ENCODE results near the gene IFI30. TPM values are rescaled to one million over a fixed set of nuclear protein-coding genes. Genes with fewer than 3 reads are reported as not detected.

The IFI30 gene
- total RNA-seq, 1 donor from 2014 or later: 4.3 TPM

DNA sequence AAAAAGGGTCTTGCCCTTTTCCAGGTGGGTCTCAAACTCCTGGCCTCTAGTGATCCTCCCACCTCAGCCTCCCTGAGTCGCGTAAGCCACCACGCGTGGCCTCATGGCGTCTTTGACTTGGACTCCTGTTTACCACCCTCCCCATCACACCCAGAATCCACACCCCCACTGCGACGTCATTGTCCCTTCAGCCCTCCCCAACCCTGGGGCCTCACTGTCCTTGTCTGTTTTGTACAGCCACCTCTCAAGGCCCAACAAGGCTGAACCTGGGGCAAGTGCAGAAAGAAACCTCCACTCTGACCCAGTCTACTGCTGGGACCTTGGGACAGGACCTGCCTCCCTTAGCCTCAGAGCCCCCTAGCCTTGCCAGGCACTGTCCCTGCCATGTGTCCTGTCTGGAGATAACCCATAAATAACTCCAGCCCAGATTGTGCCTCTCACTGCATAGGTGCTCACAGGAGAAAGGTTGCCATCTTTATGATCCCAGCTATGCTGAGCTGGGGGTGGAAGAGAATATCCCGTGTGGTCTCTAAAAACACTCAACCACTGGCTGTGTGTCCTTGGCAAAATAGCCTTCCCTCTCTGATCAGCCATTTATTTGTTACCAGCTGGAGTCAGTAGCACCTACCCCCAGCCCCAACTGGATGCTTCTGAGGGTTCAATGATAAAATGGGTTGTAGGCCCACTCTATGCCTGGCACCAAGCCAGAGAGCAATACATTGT, 1.8 kb upstream of the IFI30 start:
- no peak for DNase-seq (ENCODE audit: low spot score)

DNA sequence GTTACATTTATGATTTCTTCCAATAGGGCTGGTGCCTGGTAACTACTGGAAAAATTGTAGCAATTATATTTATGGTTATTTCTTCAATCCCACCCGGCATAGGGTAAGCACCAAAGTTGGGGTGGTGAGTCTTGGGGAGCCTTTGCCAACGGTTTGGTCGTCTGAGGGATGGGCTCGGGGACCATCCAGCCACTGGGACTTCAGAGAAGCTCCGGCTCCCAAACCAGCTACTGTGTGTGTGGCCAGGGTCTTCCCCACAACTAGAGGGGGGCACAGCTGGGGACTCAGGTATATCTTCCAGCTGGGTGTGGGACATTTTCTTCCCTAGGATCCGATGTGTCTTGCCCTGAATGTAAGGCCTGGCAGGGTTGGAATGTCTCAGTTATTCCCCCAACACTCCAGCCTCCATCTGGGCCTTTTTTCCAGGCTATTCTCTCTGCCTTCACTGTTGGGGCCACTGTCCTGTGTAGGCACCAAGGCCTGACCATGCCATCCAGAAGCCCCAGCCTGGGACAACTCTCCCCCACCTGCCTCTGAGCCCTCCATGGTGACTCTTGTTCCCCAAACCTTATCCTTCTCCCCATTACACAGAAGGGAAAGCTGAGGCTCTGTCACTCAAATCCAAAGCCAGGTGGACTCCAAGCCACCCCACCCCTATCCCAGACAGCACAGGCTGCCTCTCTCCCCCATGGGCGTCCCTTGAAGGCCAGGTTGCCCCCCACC, 1.1 kb upstream of the IFI30 start:
- no peak for DNase-seq (ENCODE audit: low spot score)

DNA sequence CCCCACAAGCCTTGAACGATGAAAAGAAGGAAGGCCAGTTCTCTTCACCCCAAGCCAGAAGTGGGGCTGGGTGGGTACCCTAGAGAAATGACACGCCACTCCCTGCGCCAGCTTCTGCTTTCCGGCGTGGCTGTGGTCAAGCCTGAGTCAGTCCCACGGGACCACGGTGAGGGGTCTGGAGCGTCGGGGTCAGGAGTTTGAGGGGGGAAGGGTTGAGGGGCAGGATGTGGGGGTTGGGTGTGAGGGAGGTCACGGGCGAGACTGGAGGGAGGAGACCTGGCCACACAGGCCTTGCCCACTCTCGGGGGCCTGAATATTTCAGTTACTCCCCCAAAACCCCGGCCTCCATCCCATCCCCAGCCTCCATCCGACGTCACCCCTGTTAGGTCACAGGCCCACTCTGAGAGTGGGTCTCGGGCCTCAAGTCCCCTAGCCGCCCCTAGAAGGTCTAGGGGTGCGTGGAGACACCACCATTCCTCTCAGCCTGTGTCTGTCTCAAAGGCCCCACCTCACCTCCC, 500 bp upstream of the IFI30 start:
- no peak for DNase-seq (ENCODE audit: low spot score)

DNA sequence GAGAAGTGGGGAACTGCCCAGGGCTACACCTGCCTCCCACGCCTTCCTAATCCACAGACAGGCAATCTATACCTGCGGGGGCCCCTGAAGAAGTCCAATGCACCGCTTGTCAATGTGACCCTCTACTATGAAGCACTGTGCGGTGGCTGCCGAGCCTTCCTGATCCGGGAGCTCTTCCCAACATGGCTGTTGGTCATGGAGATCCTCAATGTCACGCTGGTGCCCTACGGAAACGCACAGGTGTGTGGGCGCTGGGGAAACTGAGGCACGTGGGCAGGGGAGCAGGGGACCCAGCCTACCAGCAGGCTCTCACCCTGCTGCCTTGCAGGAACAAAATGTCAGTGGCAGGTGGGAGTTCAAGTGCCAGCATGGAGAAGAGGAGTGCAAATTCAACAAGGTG, 1.4 kb downstream of the IFI30 start:
- no peak for DNase-seq (ENCODE audit: low spot score)

DNA sequence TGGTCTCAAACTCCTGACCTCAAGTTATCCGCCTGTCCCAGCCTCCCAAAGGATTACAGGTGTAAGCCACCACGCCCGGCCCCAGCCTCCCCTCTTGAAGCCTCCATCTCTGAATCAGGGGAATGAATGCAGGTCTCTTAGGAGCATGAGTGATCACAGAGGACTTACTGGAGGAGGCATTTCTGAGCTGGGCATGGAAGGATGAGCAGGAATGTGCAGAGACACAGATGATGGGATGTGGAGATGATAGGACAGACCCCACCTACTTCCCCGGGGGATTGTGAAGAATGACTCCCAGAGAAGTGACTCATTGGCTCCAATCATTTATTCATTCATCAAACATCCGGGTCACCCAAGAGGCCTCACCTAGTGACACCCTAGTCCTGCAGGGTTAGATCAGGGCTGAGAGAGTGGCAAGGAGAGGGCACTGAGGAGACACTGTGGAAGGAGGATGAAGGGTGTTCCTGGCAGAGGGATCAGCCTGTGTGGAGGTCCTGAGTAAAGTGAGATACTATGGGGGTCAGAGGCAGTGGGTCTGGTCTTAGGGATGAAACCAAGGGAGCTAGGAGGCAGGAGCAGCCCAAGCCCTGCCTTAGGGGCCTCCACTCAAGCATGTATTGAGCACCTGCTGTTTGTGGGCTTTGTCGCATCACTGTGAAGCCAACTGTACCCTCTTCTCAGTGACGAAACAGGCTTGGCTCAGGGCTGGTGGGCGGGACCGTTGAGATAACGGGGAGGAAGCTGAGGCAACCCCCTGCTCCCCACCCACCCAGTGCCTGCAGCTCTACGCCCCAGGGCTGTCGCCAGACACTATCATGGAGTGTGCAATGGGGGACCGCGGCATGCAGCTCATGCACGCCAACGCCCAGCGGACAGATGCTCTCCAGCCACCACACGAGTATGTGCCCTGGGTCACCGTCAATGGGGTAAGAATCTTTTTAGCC, 3.0 kb downstream of the IFI30 start:
- DNase-seq (ENCODE audit: low spot score): no peak

DNA sequence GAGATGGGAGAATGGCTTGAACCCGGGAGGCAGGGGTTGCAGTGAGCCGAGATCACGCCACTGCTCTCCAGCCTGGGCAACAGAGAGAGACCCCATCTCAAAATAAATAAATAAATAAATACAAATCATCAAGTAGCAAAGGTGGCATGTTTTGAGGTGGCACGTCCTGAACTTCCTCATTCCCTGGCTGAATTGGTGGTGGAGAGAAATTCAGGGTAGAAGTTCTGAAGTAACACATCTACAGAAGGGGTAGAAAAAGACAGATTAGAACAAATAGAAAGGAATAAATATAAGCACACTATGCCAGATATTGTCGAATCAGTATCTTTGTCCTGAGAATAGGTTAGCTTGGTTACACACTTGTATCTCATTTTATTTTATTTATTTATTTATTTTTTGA, 6.3 kb downstream of the IFI30 start:
- no peak for DNase-seq (ENCODE audit: low spot score)

DNA sequence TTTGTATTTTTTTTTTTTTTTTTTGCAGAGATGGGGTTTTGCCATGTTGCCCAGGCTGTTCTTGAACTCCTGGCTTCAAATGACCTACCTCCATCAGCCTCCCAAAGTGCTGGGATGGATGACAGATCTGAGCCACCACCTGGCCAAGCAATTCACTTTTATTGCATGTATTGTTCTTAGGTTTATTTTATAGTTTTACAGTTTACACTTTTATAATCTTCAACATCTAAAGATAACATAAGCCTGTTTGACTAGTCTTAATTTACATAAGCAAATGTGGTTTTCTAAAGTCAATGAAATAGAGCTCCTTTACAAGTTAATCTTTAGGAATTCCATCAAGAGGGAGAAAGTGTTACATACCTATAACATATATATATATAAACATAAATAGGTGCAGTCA, 9.9 kb downstream of the IFI30 start:
- no peak for DNase-seq (ENCODE audit: low spot score)

DNA sequence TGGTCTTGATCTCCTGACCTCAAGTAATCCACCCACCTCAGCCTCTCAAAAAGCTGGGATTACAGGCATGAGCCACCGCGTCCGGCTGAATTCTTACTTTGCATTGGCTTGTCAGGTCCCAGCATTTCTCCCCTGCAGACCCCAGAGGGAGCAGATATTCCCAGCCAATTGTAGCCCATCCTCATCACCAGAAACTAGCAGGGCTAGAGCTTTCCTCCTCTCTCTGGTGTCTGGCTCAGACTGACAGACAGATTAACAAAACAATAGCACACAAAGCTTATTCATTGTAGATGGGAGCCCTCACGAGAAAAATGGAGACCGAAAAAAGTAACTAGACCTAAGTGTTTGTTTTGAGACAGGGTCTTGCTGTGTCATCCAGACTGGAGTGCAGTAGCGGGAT, 11.9 kb downstream of the IFI30 start:
- DNase-seq (ENCODE audit: low spot score): no peak

DNA sequence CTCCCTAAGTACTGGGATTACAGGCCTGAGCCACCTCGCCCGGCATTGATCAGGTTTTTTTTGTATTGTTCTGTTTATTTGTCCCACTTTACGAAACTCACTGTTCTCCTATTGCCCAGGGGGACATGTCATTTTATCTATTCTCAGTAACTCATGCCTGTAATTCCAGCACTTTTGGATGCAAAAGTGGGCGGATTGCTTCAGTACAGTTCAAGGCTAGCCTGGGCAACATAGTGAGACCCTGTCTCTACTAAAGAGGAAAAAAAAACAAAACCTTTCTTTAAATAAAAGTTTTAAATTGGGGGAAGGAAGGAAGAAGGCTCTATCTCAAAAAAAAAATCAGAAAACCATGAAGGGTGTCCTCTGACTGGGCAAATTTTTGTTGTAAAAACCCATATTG, 16.7 kb downstream of the IFI30 start:
- DNase-seq (ENCODE audit: low spot score): no peak

DNA sequence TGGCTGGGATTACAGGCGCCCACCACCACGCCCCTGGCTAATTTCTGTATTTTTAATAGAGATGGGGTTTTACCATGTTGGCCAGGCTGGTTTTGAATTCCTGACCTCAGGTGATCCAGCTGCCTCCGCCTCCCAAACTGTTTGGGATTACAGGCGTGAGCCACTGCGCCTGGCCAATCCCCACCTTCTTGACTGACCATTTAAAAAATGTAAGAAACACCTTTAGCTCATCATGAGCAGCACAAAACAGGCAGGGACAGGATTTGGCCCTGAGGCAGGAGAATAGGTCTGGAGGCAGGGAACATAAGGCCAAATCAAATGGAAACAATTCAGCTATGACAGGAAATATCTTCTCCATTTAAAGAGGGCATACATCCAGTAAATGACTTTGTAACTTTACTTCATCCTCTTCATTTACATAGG, 18.0 kb downstream of the IFI30 start:
- no peak for DNase-seq (ENCODE audit: low spot score)

DNA sequence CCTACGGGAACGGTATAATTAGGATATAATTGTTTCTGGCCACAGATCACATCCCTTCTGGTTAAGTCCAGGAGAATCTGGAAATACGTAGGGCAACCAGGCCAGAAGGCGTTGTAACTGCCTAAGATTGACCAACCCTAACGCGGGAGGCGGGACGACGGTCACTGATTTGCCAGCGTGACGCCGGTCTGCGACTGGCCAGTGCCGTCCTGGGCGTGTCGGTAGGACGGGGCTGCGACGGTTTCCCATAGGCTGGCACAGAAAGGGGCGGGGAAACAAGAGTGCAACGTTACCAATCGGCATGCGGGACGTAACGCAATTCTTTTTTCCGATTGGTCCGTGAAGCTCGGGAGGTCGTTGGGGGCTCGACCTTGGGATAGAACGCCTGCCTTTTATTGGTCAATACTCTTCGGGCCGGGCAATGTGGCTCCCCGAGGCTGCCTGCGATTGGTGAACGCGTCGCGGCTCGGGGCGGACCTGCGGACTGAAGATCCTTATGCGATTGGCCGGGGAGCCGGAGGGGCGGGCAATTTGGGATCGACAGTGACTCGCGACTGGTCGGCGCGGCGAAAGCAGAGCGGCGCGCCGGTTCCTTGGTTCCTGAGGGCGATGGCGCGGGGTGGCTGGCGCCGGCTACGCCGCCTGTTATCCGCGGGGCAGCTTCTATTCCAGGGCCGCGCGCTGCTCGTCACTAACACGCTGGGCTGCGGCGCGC, 19.2 kb downstream of the IFI30 start, which contains the start of gene MPV17L2:
Gene MPV17L2, plus strand, starts transcription at position 546 of the 715 bp plus-strand sequence. Its CDS starts 64 bp downstream, at position 610.
- peak; percentile 100 for DNase-seq (ENCODE audit: low spot score)

DNA sequence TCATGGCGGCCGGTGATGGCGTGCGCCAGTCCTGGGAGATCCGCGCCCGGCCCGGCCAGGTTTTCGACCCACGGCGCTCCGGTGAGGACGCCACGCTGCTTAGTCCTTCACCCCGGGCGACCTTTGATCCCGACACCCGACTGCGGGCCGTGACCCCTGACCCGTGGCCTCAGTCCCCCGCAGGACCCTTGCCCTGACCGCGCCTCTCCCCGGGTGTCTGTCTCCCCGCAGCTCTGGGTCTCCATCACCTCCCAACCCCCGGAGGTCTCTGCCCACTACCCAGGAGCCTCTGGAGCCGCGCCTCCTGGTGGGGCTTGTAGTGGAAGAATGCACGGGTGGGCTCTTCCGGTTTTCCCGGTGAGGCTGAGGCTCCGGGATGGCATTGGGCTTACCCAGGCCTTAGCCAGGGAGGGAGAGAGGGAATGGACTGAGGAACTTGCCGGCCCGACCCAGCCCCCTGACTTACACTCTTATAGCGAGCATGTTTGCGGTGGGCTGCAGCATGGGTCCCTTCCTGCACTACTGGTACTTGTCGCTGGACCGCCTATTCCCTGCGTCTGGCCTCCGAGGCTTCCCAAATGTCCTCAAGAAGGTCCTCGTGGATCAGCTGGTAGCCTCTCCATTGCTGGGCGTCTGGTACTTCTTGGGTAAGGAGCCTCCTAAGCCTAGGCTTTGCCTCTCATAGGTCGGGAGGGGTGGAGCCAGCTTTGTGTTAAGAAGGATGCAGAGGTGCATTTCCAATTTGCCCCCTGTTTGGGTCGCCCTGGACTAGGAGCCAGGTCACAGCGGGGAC, 20.0 kb downstream of the IFI30 start:
- no peak for DNase-seq (ENCODE audit: low spot score)

DNA sequence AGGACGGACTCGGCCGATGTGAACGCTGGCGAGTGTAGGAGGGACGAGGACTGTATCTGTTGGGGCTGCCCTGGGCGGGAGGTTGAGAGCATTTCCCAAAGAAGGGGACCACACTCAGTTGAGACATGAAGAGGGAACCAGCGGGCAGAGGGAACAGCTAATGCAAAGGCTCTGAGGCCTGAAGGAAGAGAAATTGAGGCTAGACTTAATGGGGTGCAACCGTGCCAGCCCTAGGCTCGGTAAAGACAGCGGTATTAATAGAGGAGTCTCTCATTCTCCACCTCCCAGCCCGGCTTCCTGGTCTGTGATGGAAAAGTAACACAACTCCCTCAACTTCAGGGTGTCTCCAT, 20.5 kb downstream of the IFI30 start:
- no peak for DNase-seq (ENCODE audit: low spot score)

DNA sequence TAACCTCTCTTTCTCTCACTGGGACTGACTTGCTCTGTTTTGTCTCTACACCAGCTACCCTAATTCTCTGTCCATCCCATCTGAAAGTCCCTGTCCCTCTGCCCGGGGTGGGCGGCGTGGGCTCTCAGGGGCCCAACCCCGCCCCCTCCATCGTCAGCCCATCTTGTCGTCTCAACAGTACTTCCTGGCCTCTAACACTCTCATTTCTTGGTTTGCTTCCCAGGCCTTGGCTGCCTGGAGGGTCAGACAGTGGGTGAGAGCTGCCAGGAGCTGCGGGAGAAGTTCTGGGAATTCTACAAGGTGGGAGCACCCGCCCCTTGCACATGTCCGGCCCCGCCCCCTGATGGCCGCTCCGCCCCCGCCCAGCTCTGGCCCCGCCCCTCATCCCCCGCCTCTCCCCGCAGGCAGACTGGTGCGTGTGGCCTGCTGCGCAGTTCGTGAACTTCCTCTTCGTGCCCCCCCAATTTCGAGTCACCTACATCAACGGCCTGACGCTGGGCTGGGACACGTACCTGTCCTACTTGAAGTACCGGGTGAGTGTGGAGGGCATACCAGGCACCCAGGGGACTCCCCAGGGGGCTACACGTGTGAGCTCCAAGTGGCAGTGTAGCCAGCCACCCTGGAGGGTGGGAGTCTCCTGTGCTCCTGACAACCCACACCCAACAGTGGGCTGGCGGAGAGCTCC, 21.1 kb downstream of the IFI30 start:
- DNase-seq (ENCODE audit: low spot score): no peak

DNA sequence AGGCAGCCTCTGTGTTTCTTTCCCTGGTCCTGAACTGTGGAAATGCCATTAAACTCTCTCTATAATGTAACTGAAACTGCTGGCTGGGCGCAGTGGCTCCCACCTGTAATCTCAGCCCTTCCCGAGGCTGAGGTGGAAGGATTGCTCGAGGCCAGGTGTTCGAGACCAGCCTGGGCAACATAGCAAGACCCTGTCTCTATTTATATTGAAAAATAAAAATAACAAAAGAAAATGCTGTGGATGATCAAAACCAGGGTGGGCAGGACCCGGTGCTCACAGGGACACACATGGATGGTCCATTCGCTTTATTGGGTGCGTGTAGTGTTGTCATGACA, 22.9 kb downstream of the IFI30 start:
- no peak for DNase-seq (ENCODE audit: low spot score)

DNA sequence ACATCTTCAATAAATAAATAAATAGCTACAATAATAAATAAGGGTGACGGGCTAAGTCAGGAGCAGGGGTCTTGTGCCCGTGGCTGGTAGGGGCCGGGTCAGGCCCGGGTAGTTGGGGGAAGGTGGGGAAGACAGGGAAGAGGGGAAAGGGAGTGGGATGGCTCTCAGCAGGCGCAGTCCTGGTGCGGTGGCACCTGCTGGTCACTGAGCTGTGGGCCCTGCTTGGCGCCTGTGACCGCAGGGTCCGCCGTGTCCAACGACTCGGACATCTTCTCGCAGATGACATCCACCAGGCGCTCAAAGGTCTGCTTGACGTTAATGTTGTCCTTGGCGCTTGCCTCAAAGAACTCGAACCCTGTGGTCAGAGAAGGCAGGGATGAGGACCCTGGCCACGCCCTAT, 23.7 kb downstream of the IFI30 start:
- no peak for DNase-seq (ENCODE audit: low spot score)

DNA sequence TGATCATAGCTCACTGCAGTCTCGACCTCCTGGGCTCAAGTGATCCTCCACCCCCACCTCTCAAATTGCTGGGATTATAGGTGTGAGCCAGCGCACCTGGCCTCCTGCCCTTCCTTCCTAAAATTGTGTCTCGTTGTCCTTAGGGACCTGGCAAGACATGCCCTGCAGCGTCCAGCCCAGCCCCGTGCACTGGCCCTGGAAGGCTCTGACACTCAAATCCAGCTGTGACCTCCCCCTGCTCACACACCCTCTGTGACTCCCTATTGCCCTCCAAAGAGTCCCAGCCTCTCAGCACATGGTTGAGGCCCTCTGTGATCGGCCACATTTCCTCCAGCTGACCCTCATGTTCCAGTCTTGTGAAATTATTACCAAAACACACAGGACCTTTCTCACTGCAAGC, 24.3 kb downstream of the IFI30 start:
- DNase-seq (ENCODE audit: low spot score): no peak

DNA sequence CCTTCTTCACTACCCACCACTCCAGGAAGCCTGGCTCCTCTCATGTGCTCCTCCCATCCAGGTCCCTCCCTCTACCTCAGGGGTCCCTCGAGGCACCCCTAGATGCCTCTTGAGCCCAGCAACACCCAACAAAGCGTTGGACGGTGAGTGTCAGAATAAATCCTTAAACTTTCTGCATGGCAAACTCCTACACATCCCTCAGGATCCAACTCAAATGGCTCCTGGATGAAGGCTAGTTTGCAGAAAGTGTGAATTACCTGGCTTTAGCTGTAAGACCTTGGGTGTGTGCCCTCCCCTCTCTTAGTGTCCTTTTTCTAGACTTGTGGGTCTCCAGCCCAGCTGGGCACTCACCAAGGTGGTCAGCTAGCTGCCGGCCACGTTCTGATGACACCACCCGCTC, 24.8 kb downstream of the IFI30 start:
- no peak for DNase-seq (ENCODE audit: low spot score)

DNA sequence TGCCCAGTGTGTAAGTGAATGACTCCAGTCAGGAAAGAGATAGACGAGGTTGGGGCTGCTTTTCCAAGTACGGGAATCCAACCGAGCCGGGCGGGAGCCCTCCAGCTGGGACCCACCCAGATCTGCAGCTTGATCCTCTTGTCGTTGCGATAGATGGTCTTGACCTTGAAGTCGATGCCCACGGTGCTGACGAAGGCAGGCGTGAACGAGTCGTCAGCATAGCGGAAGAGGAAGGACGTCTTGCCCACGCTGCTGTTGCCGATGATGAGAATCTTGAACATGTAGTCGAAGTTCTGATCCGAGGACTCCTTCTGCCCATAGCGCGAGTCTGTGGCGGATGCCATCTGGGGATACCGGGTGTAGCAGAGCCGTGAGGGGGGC, 28.8 kb downstream of the IFI30 start:
- no peak for DNase-seq (ENCODE audit: low spot score)

DNA sequence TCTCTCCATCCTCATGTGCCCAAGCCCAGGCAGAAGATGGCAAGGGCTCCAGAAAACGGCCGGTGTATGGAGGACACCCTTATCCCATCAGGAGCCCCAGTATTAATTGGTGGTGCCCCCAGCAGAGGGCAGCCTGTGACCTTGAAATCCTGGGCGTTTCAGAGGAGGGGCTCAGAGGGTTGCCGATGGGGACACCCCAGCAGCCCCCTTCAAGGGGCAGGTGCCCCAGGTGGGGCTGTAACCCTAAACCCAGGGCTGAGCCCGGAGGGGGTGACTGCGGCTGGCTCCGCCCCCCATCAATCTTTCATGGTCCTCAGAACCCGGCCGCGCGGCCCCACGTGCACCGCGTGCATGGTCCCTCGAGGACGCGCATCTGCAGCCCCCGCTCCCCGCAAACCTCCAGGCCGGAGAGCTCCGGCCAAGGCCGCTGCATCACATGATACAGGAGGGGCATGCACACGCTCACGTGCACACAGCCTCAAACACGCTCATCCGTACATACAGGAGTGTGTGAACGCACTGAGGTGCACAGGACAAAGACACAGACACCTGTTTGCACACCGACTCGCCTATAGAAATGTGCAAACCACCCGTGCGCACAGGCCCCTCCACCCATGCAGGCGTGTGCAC, 29.3 kb downstream of the IFI30 start:
- DNase-seq (ENCODE audit: low spot score): no peak
